Suprapubic skin (tissue), 4 donors: ENCODE data around the gene PLXNC1.

Experiments used
- EP300 ChIP-seq: sonication (generic); formaldehyde crosslinking; IDR thresholded peaks from one replicate; pipeline ENCODE4 v1.6.1; 2017; ENCODE audit warnings: antibody characterized with exemption
- POLR2A ChIP-seq, 2 donors: fragments of 450-650 bp; IDR thresholded peaks; one replicate each; pipeline ENCODE4 v1.6.1; 2017; ENCODE audit warnings: antibody characterized with exemption in 2 of 2, mild to moderate bottlenecking in 2 of 2, moderate library complexity in 2 of 2
- POLR2AphosphoS5 ChIP-seq, 3 donors: sonication (generic); formaldehyde crosslinking; IDR thresholded peaks; one replicate each; pipeline ENCODE4 v1.6.1; 2017; ENCODE audit warnings: antibody characterized with exemption in 3 of 3
- TF ChIP-seq, protein P1 (sequence below), 2 donors: fragments of 200-600 bp in 1 of 2; fragments of 450-650 bp in 1 of 2; sonication (generic) in 1 of 2; IDR thresholded peaks; one replicate each; pipeline ENCODE4 v1.5.1; 2016 to 2019; ENCODE audit warnings: antibody characterized with exemption in 2 of 2, mild to moderate bottlenecking in 1 of 2, moderate library complexity in 1 of 2

DNA sequence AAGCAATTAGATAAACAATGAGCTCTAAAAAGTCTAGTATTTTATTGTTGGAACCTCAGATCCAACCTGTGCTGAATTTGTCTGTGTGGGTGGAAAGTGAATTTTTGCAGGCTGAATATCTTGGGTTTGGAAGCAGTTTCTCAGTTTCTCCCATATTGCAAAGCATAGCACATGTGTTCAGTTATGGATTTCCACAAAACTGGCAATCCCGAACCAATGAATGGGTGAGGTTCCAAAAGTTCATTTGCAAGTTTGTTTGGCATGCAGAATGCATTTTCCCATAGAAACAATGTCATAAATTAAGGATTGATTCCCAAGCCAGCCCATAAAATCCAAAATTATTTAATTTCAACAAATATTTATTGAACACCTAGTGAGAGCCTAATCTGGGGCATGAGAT lies 43.4 kb downstream of the PLXNC1 start:
- TF ChIP-seq, protein P1, sequence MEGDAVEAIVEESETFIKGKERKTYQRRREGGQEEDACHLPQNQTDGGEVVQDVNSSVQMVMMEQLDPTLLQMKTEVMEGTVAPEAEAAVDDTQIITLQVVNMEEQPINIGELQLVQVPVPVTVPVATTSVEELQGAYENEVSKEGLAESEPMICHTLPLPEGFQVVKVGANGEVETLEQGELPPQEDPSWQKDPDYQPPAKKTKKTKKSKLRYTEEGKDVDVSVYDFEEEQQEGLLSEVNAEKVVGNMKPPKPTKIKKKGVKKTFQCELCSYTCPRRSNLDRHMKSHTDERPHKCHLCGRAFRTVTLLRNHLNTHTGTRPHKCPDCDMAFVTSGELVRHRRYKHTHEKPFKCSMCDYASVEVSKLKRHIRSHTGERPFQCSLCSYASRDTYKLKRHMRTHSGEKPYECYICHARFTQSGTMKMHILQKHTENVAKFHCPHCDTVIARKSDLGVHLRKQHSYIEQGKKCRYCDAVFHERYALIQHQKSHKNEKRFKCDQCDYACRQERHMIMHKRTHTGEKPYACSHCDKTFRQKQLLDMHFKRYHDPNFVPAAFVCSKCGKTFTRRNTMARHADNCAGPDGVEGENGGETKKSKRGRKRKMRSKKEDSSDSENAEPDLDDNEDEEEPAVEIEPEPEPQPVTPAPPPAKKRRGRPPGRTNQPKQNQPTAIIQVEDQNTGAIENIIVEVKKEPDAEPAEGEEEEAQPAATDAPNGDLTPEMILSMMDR (IDR thresholded peaks at IDR 0.05), result no peak
- TF ChIP-seq POLR2A (IDR thresholded peaks at IDR 0.05) (no peak), POLR2AphosphoS5 (IDR thresholded peaks at IDR 0.05) (no peak), EP300 (no peak)
